ENCODE results near the gene GPN2. TPM values are rescaled to one million over a fixed set of nuclear protein-coding genes. Genes with fewer than 3 reads are reported as not detected.
"Not testable (repeated sequence)": the region's sequence is repeated elsewhere in the genome, so short reads cannot be mapped to it uniquely, and the experiment has no call there.

Gene GPN2
- total and polyA plus RNA-seq, 8 donors = 23.5 to 34.1 (median 31.0) TPM

GRCh38 chr1:26844424-26845196 is 45.5 kb downstream of the GPN2 start:
- intact Hi-C loops (cut with DNase I) = no loop called here
- Histone ChIP-seq H3K4me1 (peaks cover 0 to 15% of the 10 kb centered on the region in 2 donors), H3K36me3 (peaks cover 0 to 77% of the 10 kb centered on the region in 2 donors), H3K9me3 (no peaks in the 10 kb centered on the region), H3K4me3 (no peak overlapping the region), H3K27ac (no peak overlapping the region), H3K27me3 (no peaks in the 10 kb centered on the region)
- TF ChIP-seq, protein P1, sequence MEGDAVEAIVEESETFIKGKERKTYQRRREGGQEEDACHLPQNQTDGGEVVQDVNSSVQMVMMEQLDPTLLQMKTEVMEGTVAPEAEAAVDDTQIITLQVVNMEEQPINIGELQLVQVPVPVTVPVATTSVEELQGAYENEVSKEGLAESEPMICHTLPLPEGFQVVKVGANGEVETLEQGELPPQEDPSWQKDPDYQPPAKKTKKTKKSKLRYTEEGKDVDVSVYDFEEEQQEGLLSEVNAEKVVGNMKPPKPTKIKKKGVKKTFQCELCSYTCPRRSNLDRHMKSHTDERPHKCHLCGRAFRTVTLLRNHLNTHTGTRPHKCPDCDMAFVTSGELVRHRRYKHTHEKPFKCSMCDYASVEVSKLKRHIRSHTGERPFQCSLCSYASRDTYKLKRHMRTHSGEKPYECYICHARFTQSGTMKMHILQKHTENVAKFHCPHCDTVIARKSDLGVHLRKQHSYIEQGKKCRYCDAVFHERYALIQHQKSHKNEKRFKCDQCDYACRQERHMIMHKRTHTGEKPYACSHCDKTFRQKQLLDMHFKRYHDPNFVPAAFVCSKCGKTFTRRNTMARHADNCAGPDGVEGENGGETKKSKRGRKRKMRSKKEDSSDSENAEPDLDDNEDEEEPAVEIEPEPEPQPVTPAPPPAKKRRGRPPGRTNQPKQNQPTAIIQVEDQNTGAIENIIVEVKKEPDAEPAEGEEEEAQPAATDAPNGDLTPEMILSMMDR (IDR thresholded peaks at IDR 0.05) = no peak
- no peak for ATAC-seq
- DNase-seq = no peak

DNA sequence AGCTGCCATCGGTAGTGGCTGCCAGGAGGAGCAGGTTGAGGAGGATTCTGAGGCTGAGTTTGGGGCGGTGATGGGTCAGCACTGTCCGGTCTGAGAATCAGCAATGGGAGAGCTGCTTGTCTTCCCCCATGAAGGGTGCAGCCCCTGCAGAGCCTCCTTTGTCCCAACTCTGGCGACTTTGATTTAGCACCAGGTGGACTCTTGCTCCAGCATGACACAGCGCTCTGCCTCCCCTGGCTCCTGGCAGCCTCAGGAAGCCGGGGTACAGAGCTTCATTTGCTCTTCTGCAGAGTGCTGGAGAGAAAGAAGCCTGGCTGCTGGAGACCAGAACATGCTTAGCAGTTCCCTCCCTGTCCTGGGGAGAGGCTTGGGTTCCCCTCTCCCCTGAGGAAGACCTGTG is 50.3 kb downstream of the GPN2 start:
- no peak overlapping the region for H3K4me3 ChIP-seq
- ATAC-seq = no peak
- TF ChIP-seq, protein P1 (IDR thresholded peaks at IDR 0.05) = no peak
- no peaks in the 10 kb centered on the region for H3K9me3 ChIP-seq
- H3K36me3 ChIP-seq = peaks cover 0 to 86% of the 10 kb centered on the region in 2 donors
- no peak for DNase-seq
- intact Hi-C loops (cut with DNase I) = no loop called here
- H3K27ac ChIP-seq = no peak overlapping the region
- H3K4me1 ChIP-seq = peaks cover 0 to 5% of the 10 kb centered on the region in 2 donors
- no peaks in the 10 kb centered on the region for H3K27me3 ChIP-seq

DNA sequence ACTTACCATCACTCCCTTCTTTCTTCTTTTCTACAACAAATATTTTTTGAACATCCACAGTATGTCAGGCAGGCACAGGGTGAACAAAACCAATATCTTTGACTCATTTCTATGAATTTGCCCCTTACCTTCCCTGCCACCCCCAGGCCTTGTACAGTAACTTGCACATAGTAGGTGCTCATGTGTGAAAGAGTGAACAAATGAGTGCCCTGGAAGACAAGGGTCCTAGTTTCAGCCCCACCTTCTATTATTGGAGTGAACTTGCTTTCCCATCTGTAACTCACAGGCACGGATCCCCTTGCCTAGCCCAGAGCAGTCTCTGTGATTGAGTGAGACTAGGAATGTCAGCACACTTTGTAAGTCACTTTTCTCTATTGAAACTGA is 50.8 kb downstream of the GPN2 start:
- H3K9me3 ChIP-seq = no peaks in the 10 kb centered on the region
- peaks cover 0 to 90% of the 10 kb centered on the region in 2 donors for H3K36me3 ChIP-seq
- intact Hi-C loops (cut with DNase I) = no loop called here

GRCh38 chr1:26838474-26839338 is 51.4 kb downstream of the GPN2 start:
- ATAC-seq = peak; percentile 41
- TF ChIP-seq, protein P1 (IDR thresholded peaks at IDR 0.05) = no peak
- intact Hi-C loops (cut with DNase I) = no loop called here
- H3K27ac ChIP-seq = peak overlapping the region in 1 of 2 donors; percentile 23
- H3K9me3 ChIP-seq = no peaks in the 10 kb centered on the region
- H3K4me1 ChIP-seq = peaks cover 0 to 11% of the 10 kb centered on the region in 2 donors
- H3K27me3 ChIP-seq = no peaks in the 10 kb centered on the region
- no peak overlapping the region for H3K4me3 ChIP-seq
- peaks cover 0 to 93% of the 10 kb centered on the region in 2 donors for H3K36me3 ChIP-seq
- no peak for DNase-seq

More for the DNA sequence above, 50.8 kb downstream of the GPN2 start:
- DNase-seq (no peak), ATAC-seq (no peak)
- Histone ChIP-seq H3K27ac (no peak overlapping the region), H3K4me1 (peaks cover 0 to 5% of the 10 kb centered on the region in 2 donors), H3K27me3 (no peaks in the 10 kb centered on the region), H3K4me3 (no peak overlapping the region)
- TF ChIP-seq, protein P1 (IDR thresholded peaks at IDR 0.05) = no peak

DNA sequence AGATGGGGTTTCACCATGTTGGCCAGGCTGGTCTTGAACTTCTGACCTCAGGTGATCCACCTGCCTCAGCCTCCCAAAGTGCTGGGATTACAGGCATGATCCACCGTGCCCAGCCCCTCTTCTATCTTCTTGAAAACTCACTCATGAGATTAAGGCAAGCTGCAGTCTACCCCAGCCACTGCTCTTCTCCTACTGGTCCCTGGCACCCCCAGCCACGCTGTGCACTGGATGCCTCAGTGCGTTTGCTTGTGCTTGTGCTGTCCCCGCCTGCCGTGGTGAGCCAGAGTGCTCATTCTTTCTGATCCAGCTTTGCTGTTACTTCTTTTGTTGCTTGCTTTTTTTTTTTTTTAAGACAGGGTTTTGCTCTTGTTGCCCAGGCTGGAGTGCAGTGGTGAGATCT is 52.4 kb downstream of the GPN2 start:
- DNase-seq; H3K4me3 ChIP-seq; H3K9me3 ChIP-seq; H3K27me3 ChIP-seq; intact Hi-C loops (cut with DNase I); ATAC-seq; H3K27ac ChIP-seq: not testable (repeated sequence)
- peaks cover 0 to 93% of the 10 kb centered on the region in 2 donors for H3K36me3 ChIP-seq
- H3K4me1 ChIP-seq = peaks cover 0 to 21% of the 10 kb centered on the region in 2 donors
